GM23338 (cell line): ENCODE data around the gene TRIM8. TPM values are rescaled to one million over a fixed set of nuclear protein-coding genes. Genes with fewer than 3 reads are reported as not detected.

Experiments
- ATAC-seq: fragments of 200-7000 bp; cut with Tn5 transposase; 3 replicates; pipeline ENCODE4 v1.9.1; 2020
- DNase-seq: peaks from one replicate; pipeline ENCODE4 v3.0.0-alpha.2; 2015; ENCODE audit warnings: low spot score
- H2AFZ ChIP-seq: fragments of 200-600 bp; sonication (generic); 2 replicates; pipeline ENCODE4 v1.8.0; 2016; ENCODE audit warnings: antibody characterized with exemption, mild to moderate bottlenecking, moderate library complexity
- H3F3A ChIP-seq: fragments of 200-600 bp; sonication (generic); replicated peaks from 2 replicates; pipeline ENCODE4 v1.8.0; 2017; ENCODE audit warnings: antibody characterized with exemption, mixed run types, low read depth
- H3K27ac ChIP-seq: fragments of 200-600 bp; sonication (generic); 2 replicates; pipeline ENCODE4 v1.6.1; 2016; ENCODE audit warnings: low read depth
- H3K27me3 ChIP-seq: fragments of 200-600 bp; sonication (generic); 2 replicates; pipeline ENCODE4 v1.8.0; 2016; ENCODE audit warnings: mild to moderate bottlenecking, mixed run types, moderate library complexity; ENCODE audit not compliant: insufficient read depth
- H3K36me3 ChIP-seq: fragments of 200-600 bp; sonication (generic); 2 replicates; pipeline ENCODE4 v1.8.0; 2016; ENCODE audit warnings: mild to moderate bottlenecking; ENCODE audit not compliant: insufficient read depth
- H3K4me1 ChIP-seq: fragments of 200-600 bp; sonication (generic); 2 replicates; pipeline ENCODE4 v1.8.0; 2016; ENCODE audit warnings: mild to moderate bottlenecking, moderate library complexity; ENCODE audit not compliant: insufficient read depth
- H3K4me2 ChIP-seq: fragments of 200-600 bp; sonication (generic); 2 replicates; pipeline ENCODE4 v1.7.1; 2017; ENCODE audit warnings: mixed run types
- H3K4me3 ChIP-seq: fragments of 200-600 bp; sonication (generic); 2 replicates; pipeline ENCODE4 v1.6.1; 2016; ENCODE audit warnings: mixed run types
- H3K79me2 ChIP-seq: fragments of 200-600 bp; sonication (generic); replicated peaks from 2 replicates; pipeline ENCODE4 v1.8.0; 2017; ENCODE audit warnings: mild to moderate bottlenecking; ENCODE audit not compliant: insufficient read depth
- H3K9me2 ChIP-seq: fragments of 200-600 bp; sonication (generic); 2 replicates; pipeline ENCODE4 v1.8.0; 2017; ENCODE audit not compliant: insufficient read depth
- H4K20me1 ChIP-seq: fragments of 200-600 bp; sonication (generic); replicated peaks from 2 replicates; pipeline ENCODE4 v1.8.0; 2017; ENCODE audit warnings: mild to moderate bottlenecking; ENCODE audit not compliant: insufficient read depth
- H3K27ac Mint-ChIP-seq: 2 replicates; pipeline ENCODE4 v1.8.0; 2020; ENCODE audit warnings: inconsistent platforms, mild to moderate bottlenecking, moderate library complexity, mixed read lengths
- H3K27me3 Mint-ChIP-seq: 3 replicates; pipeline ENCODE4 v1.8.0; 2022; ENCODE audit warnings: low read depth, mild to moderate bottlenecking, moderate library complexity, mixed read lengths, inconsistent platforms; ENCODE audit not compliant: insufficient read depth, poor library complexity
- H3K36me3 Mint-ChIP-seq: 3 replicates; pipeline ENCODE4 v1.8.0; 2021; ENCODE audit warnings: low read depth, mild to moderate bottlenecking, inconsistent platforms, moderate library complexity, mixed read lengths
- H3K4me1 Mint-ChIP-seq: 3 replicates; pipeline ENCODE4 v1.8.0; 2020; ENCODE audit warnings: mild to moderate bottlenecking, inconsistent platforms, mixed read lengths
- H3K4me3 Mint-ChIP-seq: 3 replicates; pipeline ENCODE4 v1.8.0; 2021; ENCODE audit warnings: moderate library complexity, mild to moderate bottlenecking, inconsistent platforms, mixed read lengths
- H3K9me3 Mint-ChIP-seq: 3 replicates; pipeline ENCODE4 v1.8.0; 2020; ENCODE audit warnings: moderate library complexity, mild to moderate bottlenecking, inconsistent platforms, mixed read lengths
- CREB1 ChIP-seq: fragments of 250-450 bp; sonication (Bioruptor Pico); IDR thresholded peaks from 2 replicates; pipeline ENCODE4 v1.5.0; 2020; ENCODE audit warnings: low read depth, mild to moderate bottlenecking, moderate library complexity
- CTCF ChIP-seq, 2 experiments: fragments of 200-600 bp in 1 of 2; sonication (generic) in 1 of 2; conservative IDR thresholded peaks; 2 replicates each; pipeline versions ENCODE4 v1.5.1 to v1.6.1; 2016 to 2017; ENCODE audit warnings: antibody characterized with exemption in 2 of 2, low read depth in 2 of 2, mild to moderate bottlenecking in 2 of 2, moderate library complexity in 1 of 2
- ETS1 ChIP-seq: IDR thresholded peaks from 2 replicates; pipeline ENCODE4 v1.6.1; 2016; ENCODE audit warnings: antibody characterized with exemption
- EZH2 ChIP-seq: fragments of 200-600 bp; sonication (generic); IDR thresholded peaks from one replicate; pipeline ENCODE4 v1.8.0; 2017; ENCODE audit warnings: antibody characterized with exemption, mild to moderate bottlenecking, low read depth; ENCODE audit not compliant: unreplicated experiment
- EZH2phosphoT487 ChIP-seq: fragments of 200-600 bp; sonication (generic); IDR thresholded peaks from one replicate; pipeline ENCODE4 v1.8.1; 2018; ENCODE audit warnings: antibody characterized with exemption; ENCODE audit not compliant: unreplicated experiment
- JUNB ChIP-seq: IDR thresholded peaks from one replicate; pipeline ENCODE4 v1.6.1; 2016; ENCODE audit warnings: antibody characterized with exemption; ENCODE audit not compliant: unreplicated experiment
- NANOG ChIP-seq: IDR thresholded peaks from 2 replicates; pipeline ENCODE4 v1.6.1; 2016; ENCODE audit warnings: antibody characterized with exemption, borderline replicate concordance
- POLR2AphosphoS5 ChIP-seq: IDR thresholded peaks from 2 replicates; pipeline ENCODE4 v1.6.1; 2016; ENCODE audit warnings: antibody characterized with exemption, low read depth
- REST ChIP-seq: IDR thresholded peaks from one replicate; pipeline ENCODE4 v1.6.1; 2018; ENCODE audit warnings: antibody characterized with exemption; ENCODE audit not compliant: unreplicated experiment
- STAT1 ChIP-seq: IDR thresholded peaks from one replicate; pipeline ENCODE4 v1.6.1; 2016; ENCODE audit warnings: antibody characterized with exemption; ENCODE audit not compliant: unreplicated experiment
- ZNF114 ChIP-seq: fragments of 250-450 bp; sonication (Bioruptor Pico); IDR thresholded peaks from 2 replicates; pipeline ENCODE4 v1.5.0; 2020; ENCODE audit warnings: mild to moderate bottlenecking, moderate library complexity
- ZNF331 ChIP-seq: fragments of 250-450 bp; sonication (Bioruptor Pico); IDR thresholded peaks from 2 replicates; pipeline ENCODE4 v1.5.0; 2020; ENCODE audit warnings: low read depth, mild to moderate bottlenecking, moderate library complexity
- ZNF462 ChIP-seq: fragments of 250-450 bp; sonication (Bioruptor Pico); IDR thresholded peaks from 2 replicates; pipeline ENCODE4 v1.5.0; 2020; ENCODE audit warnings: mild to moderate bottlenecking, moderate library complexity
- polyA plus RNA-seq: library from polyadenylated mRNA; unstranded; fragments of >200 nt; fragmentation: Nextera tagmentation; extraction: Ambion mirVana; gene quantifications from 2 replicates; pipeline ENCODE4 v1.2.1, GENCODE V29; 2016
- total RNA-seq: library from RNA; depleted of rRNA; stranded (reverse); fragments of >200 nt; shearing (Covaris generic); gene quantifications from 2 replicates; pipeline ENCODE4 v1.2.3, GENCODE V29; 2014

TRIM8 gene
- total and polyA plus RNA-seq, 2 experiments from 2014 or later: 15.1 to 36.7 TPM

- Mint-ChIP-seq H3K4me3 (no peak overlapping the region; the same call in 2 of the 3 replicates), H3K4me1 (peaks cover 18% of the 10 kb centered on the region), H3K27me3 (peaks cover 3% of the 10 kb centered on the region), H3K27ac (0 out of 2 replicates have a peak overlapping the region, but pooled peaks have one; percentile 74), H3K9me3 (no peaks in the 10 kb centered on the region), H3K36me3 (no peaks in the 10 kb centered on the region)
- Histone ChIP-seq H3K27me3 (no peaks in the 10 kb centered on the region), H3K4me3 (no peak overlapping the region), H2AFZ (peak overlapping the region; percentile 15; the same call in 1 of the 2 replicates), H4K20me1 (no peaks in the 10 kb centered on the region), H3F3A (peaks cover 2% of the 10 kb centered on the region; the same call in 1 of the 2 replicates), H3K79me2 (no peaks in the 10 kb centered on the region), H3K4me1 (peaks cover 8% of the 10 kb centered on the region; the same call in 1 of the 2 replicates), H3K27ac (no peak overlapping the region), H3K9me2 (no peaks in the 10 kb centered on the region), H3K4me2 (0 out of 2 replicates have a peak overlapping the region, but pooled peaks have one; percentile 20), H3K36me3 (no peaks in the 10 kb centered on the region)
- peak; percentile 51 for DNase-seq
- TF ChIP-seq ZNF331 (CRISPR knock-in tag) (no peak), EZH2phosphoT487 (no peak), NANOG (no peak), STAT1 (no peak), EZH2 (no peak), JUNB (no peak), ZNF462 (no peak), CREB1 (CRISPR knock-in tag) (no peak), ETS1 (no peak), CTCF (conservative IDR thresholded peaks at IDR 0.05; ENCODE audit: low read depth in 2 of 2) (no peak), ZNF114 (CRISPR knock-in tag) (no peak), REST (no peak), POLR2AphosphoS5 (no peak)
- ATAC-seq: peak; percentile 76
Measured at GRCh38 chr10:102595897-102596296, 48.4 kb upstream of the TRIM8 start.
